22Rv1 (cell line): ENCODE results near the gene PALLD.
"Not testable (repeated sequence)": the region's sequence is repeated elsewhere in the genome, so short reads cannot be mapped to it uniquely, and the experiment has no call there.

Experiments used
- H3K27ac ChIP-seq: fragments of 450-650 bp; 2 replicates; pipeline ENCODE4 v1.5.1; 2017
- ZFX ChIP-seq: fragments of 450-650 bp; IDR thresholded peaks from 2 replicates; pipeline ENCODE4 v1.6.1; 2017; ENCODE audit warnings: antibody characterized with exemption, borderline replicate concordance
- TF ChIP-seq, protein P1 (sequence below): fragments of 450-650 bp; IDR thresholded peaks from 2 replicates; pipeline ENCODE4 v1.5.1; 2017; ENCODE audit warnings: mild to moderate bottlenecking

The PALLD gene

DNA sequence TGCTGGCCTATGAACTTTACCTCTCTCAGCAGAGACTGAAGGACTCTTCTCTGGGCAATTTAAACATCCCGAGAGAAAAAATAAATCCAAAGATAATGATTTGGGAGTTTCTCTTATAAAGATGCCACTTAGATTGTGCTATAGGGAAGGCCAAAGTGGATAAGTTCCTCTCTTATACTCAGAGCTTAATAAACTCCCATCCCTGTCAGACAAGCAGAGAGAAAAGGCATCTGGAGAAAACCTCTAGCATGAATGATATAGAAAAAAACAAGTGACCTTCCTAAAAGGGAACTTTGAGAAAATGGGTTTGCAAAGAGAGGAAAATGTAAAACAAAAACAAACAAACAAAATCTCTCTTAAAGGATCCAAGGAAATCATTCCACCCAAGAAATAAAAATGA, 199.4 kb downstream of the PALLD start:
- TF ChIP-seq, protein P1, sequence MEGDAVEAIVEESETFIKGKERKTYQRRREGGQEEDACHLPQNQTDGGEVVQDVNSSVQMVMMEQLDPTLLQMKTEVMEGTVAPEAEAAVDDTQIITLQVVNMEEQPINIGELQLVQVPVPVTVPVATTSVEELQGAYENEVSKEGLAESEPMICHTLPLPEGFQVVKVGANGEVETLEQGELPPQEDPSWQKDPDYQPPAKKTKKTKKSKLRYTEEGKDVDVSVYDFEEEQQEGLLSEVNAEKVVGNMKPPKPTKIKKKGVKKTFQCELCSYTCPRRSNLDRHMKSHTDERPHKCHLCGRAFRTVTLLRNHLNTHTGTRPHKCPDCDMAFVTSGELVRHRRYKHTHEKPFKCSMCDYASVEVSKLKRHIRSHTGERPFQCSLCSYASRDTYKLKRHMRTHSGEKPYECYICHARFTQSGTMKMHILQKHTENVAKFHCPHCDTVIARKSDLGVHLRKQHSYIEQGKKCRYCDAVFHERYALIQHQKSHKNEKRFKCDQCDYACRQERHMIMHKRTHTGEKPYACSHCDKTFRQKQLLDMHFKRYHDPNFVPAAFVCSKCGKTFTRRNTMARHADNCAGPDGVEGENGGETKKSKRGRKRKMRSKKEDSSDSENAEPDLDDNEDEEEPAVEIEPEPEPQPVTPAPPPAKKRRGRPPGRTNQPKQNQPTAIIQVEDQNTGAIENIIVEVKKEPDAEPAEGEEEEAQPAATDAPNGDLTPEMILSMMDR: no peak
- TF ChIP-seq ZFX: no peak
- H3K27ac ChIP-seq: no peak overlapping the region

DNA sequence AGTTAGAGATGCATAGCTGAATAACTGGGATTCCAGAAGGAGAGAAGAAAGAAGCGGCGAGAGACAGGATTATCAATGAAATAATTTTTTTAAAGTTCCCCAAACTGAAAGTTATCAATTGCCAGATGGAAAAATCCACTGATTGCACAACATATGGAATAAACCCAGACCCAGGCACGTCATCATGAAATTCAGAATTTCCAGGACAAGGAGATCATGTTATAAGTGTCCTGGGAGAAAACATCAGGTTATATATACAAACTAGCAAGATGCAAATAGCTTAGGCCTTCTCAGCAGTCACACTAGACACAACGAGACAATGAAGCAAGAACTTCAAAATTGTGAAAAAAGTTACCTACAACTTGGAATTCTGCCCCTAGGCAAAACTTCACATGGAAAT, 200.0 kb downstream of the PALLD start:
- H3K27ac ChIP-seq: no peak overlapping the region
- no peak for TF ChIP-seq ZFX
- TF ChIP-seq, protein P1: no peak

DNA sequence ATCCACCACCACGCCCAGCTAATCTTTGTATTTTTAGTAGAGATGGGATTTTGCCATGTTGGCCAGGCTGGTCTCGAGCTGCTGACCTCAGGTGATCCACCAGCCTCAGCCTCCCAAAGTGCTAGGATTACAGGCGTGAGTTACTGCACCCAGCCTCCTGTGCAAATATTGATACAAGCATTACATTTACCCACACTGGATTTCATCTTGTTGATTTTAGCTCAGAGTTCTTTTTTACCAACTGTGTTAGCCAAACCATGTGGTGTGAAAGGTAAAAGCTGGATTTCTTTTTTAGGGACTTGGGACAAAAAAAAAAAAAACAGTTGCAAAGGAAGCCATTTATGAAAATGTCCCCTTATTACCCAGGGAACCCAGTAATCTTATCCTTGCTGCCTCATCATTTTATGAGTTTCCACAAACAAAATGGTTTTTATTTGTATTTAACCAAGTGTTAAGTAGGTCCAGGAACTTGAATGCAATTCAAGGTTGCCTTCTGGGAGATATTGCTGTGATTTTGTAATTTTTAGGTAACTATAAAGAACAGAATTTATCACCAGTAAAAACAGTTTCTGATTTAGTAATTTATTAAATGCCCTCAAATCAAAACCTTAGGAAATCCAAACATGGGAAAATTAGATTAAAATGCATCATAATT, 202.5 kb downstream of the PALLD start:
- TF ChIP-seq ZFX: no peak
- H3K27ac ChIP-seq: no peak overlapping the region

GRCh38 chr4:168701061-168701460, 204.2 kb downstream of the PALLD start:
- TF ChIP-seq, protein P1: no peak
- TF ChIP-seq ZFX: no peak
- no peak overlapping the region for H3K27ac ChIP-seq

DNA sequence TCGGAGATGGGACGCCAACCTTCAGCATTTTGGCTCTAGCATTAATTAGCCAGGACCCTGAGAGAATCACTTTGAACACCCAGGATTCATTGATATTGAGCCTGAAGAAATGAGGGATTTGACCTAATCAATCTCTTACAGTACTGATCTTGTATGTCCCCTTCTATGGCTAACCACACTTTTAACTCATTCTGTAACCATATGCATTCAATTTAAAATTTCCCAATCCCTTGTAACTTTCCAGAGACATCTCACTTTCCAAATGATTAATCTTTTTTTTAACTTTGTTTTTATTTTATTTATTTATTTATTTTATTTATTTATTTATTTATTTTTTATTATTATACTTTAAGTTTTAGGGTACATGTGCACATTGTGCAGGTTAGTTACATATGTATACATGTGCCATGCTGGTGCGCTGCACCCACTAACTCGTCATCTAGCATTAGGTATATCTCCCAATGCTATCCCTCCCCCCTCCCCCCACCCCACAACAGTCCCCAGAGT, 205.8 kb downstream of the PALLD start:
- not testable (repeated sequence) for H3K27ac ChIP-seq

DNA sequence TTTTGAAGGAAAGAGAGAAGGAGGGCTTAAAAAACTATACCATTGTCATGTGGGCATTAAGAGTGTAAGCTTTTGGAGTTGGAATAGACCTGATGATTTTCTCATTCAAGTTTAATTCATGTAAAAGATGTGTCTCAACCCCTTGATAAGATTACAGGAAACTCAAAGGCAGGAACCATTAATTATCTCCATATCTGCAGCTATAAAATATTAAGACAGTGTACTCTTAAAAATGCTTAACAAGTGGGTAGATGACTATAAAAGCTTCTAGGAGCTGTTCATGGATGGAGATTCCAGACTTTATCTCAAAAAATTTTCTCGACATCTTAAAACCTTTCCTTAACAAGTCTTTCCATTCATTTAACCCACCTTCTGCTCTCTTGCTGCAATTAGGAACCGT, 208.3 kb downstream of the PALLD start:
- TF ChIP-seq, protein P1: no peak
- H3K27ac ChIP-seq: no peak overlapping the region

DNA sequence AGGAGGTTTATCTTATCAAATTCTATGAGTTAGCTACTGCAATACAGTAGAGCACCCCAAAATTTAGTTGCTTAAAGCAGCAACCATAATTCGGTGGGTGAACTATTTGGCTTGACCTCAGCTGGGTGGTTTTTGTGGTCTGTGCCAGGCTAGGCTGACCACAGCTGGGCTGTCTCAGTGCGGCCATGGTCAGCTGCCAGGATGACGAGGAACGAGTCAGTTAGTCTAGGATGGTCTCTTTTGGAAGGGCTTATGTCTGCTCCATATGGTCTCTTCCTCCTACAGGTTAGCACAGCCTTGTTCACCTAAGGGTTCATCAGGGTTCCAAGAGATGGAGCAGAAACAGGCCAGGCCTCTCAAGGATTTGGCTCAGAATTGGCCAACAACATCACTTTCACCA, 210.4 kb downstream of the PALLD start:
- TF ChIP-seq ZFX: no peak
- TF ChIP-seq, protein P1: no peak
- H3K27ac ChIP-seq: no peak overlapping the region

GRCh38 chr4:168708108-168708507, 211.3 kb downstream of the PALLD start:
- TF ChIP-seq, protein P1: no peak
- TF ChIP-seq ZFX: no peak
- H3K27ac ChIP-seq: no peak overlapping the region
